H1 (cell line): ENCODE data around the gene TGFB3. TPM values are rescaled to one million over a fixed set of nuclear protein-coding genes. Genes with fewer than 3 reads are reported as not detected.

ENCODE experiments used
- CTCF ChIA-PET: fragments of 300-600 bp; sonication (Branson Sonifier 250); formaldehyde crosslinking; loops from one replicate; lab custom pipeline; 2021; ENCODE audit not compliant: partially characterized antibody; lab: Charles Lee
- POLR2A ChIA-PET: fragments of 300-600 bp; sonication (Branson Sonifier 250); formaldehyde crosslinking; loops from one replicate; lab custom pipeline; 2021; ENCODE audit warnings: inconsistent platforms; ENCODE audit not compliant: partially characterized antibody; lab: Charles Lee
- DNase-seq, 2 experiments: peaks; one replicate each; pipeline versions ENCODE4 v3.0.0 to v3.0.0-alpha.2; 2010 to 2022; ENCODE audit warnings: low spot score in 2 of 2, low read depth in 1 of 2, mixed read lengths in 1 of 2
- FAIRE-seq: peaks from 2 replicates; lab custom pipeline; 2011; peaks lifted over from hg19 to GRCh38; lab: Jason Lieb, UNC
- H2AFZ ChIP-seq: 2 replicates; pipeline ENCODE4 v1.8.1; 2012; ENCODE audit warnings: low read length, inconsistent platforms
- H2AK5ac ChIP-seq: 2 replicates; pipeline ENCODE4 v1.6.1; 2013; ENCODE audit warnings: low read depth, low read length
- H2BK120ac ChIP-seq: replicated peaks from 2 replicates; pipeline ENCODE3; 2013; ENCODE audit warnings: low read depth, low read length, inconsistent platforms
- H2BK12ac ChIP-seq: 2 replicates; pipeline ENCODE4 v1.6.1; 2013; ENCODE audit warnings: low read depth, low read length
- H2BK15ac ChIP-seq: 2 replicates; pipeline ENCODE4 v1.6.1; 2013; ENCODE audit warnings: low read length
- H2BK20ac ChIP-seq: 2 replicates; pipeline ENCODE4 v1.6.1; 2013; ENCODE audit warnings: low read length
- H2BK5ac ChIP-seq: 2 replicates; pipeline ENCODE4 v1.6.1; 2013; ENCODE audit warnings: low read depth, low read length
- H3K14ac ChIP-seq: 2 replicates; pipeline ENCODE4 v1.6.1; 2013; ENCODE audit warnings: inconsistent platforms; ENCODE audit not compliant: insufficient read length
- H3K18ac ChIP-seq: 2 replicates; pipeline ENCODE4 v1.6.1; 2013; ENCODE audit warnings: low read length; ENCODE audit errors: extremely low read depth
- H3K23ac ChIP-seq: 2 replicates; pipeline ENCODE4 v1.6.1; 2013; ENCODE audit warnings: inconsistent platforms; ENCODE audit not compliant: insufficient read length
- H3K23me2 ChIP-seq: 2 replicates; pipeline ENCODE4 v1.6.1; 2013; ENCODE audit warnings: low read depth, low read length
- H3K27ac ChIP-seq: 2 replicates; pipeline ENCODE4 v1.6.1; 2011; ENCODE audit warnings: low read depth, low read length, inconsistent platforms
- H3K27me3 ChIP-seq, 4 experiments: replicated peaks in 1 of 4; 1 replicate in 1 of 4; 2 replicates in 3 of 4; pipeline versions ENCODE4 v1.6.1 to v1.8.1; 2011 to 2013; ENCODE audit warnings: low read length in 3 of 4, mild to moderate bottlenecking in 3 of 4, inconsistent platforms in 2 of 4, mixed read lengths in 2 of 4, moderate library complexity in 1 of 4; ENCODE audit not compliant: control insufficient read depth in 3 of 4, insufficient read depth in 3 of 4; ENCODE audit errors: extremely low read depth in 1 of 4
- H3K36me3 ChIP-seq, 4 experiments: 2 replicates each; pipeline versions ENCODE4 v1.6.1 to v1.8.1; 2011 to 2013; ENCODE audit warnings: mild to moderate bottlenecking in 4 of 4, low read length in 3 of 4, moderate library complexity in 2 of 4, control low read depth in 1 of 4, inconsistent platforms in 1 of 4; ENCODE audit not compliant: insufficient read depth in 4 of 4, control insufficient read depth in 2 of 4
- H3K4ac ChIP-seq: replicated peaks from 2 replicates; pipeline ENCODE3; 2013; ENCODE audit warnings: low read length, low read depth, mixed read lengths, inconsistent platforms; ENCODE audit not compliant: insufficient read length
- H3K4me1 ChIP-seq, 4 experiments: replicated peaks in 1 of 4; 1 replicate in 1 of 4; 2 replicates in 3 of 4; pipeline versions ENCODE4 v1.6.1 to v1.8.1; 2011 to 2013; ENCODE audit warnings: low read length in 3 of 4, inconsistent platforms in 2 of 4, mixed read lengths in 1 of 4; ENCODE audit not compliant: insufficient read depth in 4 of 4, control insufficient read depth in 3 of 4
- H3K4me2 ChIP-seq, 2 experiments: 2 replicates each; pipeline versions ENCODE4 v1.6.1 to v1.8.1; 2011 to 2013; ENCODE audit warnings: low read depth in 2 of 2, low read length in 2 of 2, control low read depth in 1 of 2, inconsistent platforms in 1 of 2, mild to moderate bottlenecking in 1 of 2; ENCODE audit not compliant: insufficient read depth in 1 of 2
- H3K4me3 ChIP-seq, 4 experiments: fragments of 200-600, 300-600 bp in 1 of 4; sonication (generic), shearing (Covaris generic), sonication (Bioruptor Twin) in 1 of 4; 2 replicates each; pipeline versions ENCODE4 v1.5.1 to v1.8.1; 2011 to 2016; ENCODE audit warnings: low read length in 4 of 4, low read depth in 3 of 4, control low read depth in 2 of 4, inconsistent platforms in 2 of 4, mild to moderate bottlenecking in 2 of 4, mixed read lengths in 1 of 4, moderate library complexity in 1 of 4; ENCODE audit not compliant: insufficient read depth in 2 of 4; ENCODE audit errors: extremely low read depth in 1 of 4
- H3K56ac ChIP-seq: replicated peaks from 2 replicates; pipeline ENCODE3; 2013; ENCODE audit warnings: low read depth, mild to moderate bottlenecking, mixed read lengths, low read length, inconsistent platforms; ENCODE audit not compliant: insufficient read length
- H3K79me1 ChIP-seq: 2 replicates; pipeline ENCODE4 v1.6.1; 2013; ENCODE audit warnings: low read depth, low read length, control low read depth
- H3K79me2 ChIP-seq, 2 experiments: 2 replicates each; pipeline versions ENCODE4 v1.6.1 to v1.8.1; 2012 to 2013; ENCODE audit warnings: low read length in 2 of 2, mild to moderate bottlenecking in 2 of 2, inconsistent platforms in 1 of 2; ENCODE audit not compliant: insufficient read depth in 2 of 2, control insufficient read depth in 1 of 2
- H3K9ac ChIP-seq, 4 experiments: replicated peaks in 1 of 4; 1 replicate in 1 of 4; 2 replicates in 3 of 4; pipeline versions ENCODE4 v1.6.1 to v1.8.1; 2011 to 2013; ENCODE audit warnings: low read depth in 3 of 4, low read length in 3 of 4, control low read depth in 2 of 4, mild to moderate bottlenecking in 2 of 4, moderate library complexity in 2 of 4, inconsistent platforms in 1 of 4; ENCODE audit errors: extremely low read depth in 1 of 4
- H3K9me3 ChIP-seq, 2 experiments: 2 replicates each; pipeline versions ENCODE4 v1.6.1 to v1.8.1; 2012 to 2013; ENCODE audit warnings: mild to moderate bottlenecking in 2 of 2, moderate library complexity in 2 of 2, control low read depth in 1 of 2, inconsistent platforms in 1 of 2, low read depth in 1 of 2, low read length in 1 of 2, mixed read lengths in 1 of 2; ENCODE audit not compliant: insufficient read depth in 2 of 2
- H4K20me1 ChIP-seq, 2 experiments: replicated peaks in 1 of 2; 2 replicates each; pipeline versions ENCODE3 to v1.8.1; 2011 to 2013; ENCODE audit warnings: inconsistent platforms in 2 of 2, low read length in 2 of 2, mild to moderate bottlenecking in 1 of 2; ENCODE audit not compliant: insufficient read depth in 2 of 2, control insufficient read depth in 1 of 2
- H4K5ac ChIP-seq: 2 replicates; pipeline ENCODE4 v1.6.1; 2013; ENCODE audit warnings: low read length, low read depth, mixed read lengths, inconsistent platforms; ENCODE audit not compliant: insufficient read length
- H4K8ac ChIP-seq: 2 replicates; pipeline ENCODE4 v1.8.0; 2013; ENCODE audit warnings: mild to moderate bottlenecking, moderate library complexity, low read length, inconsistent platforms; ENCODE audit not compliant: insufficient read depth; ENCODE audit errors: extremely low read depth
- H4K91ac ChIP-seq: replicated peaks from 2 replicates; pipeline ENCODE3; 2013; ENCODE audit warnings: low read length, mixed read lengths, inconsistent platforms; ENCODE audit not compliant: insufficient read length
- CREB1 ChIP-seq: IDR thresholded peaks from 2 replicates; pipeline ENCODE4 v1.6.1; 2012; ENCODE audit warnings: inconsistent platforms
- CTCF ChIP-seq, 3 experiments: IDR thresholded peaks; 1 replicate in 2 of 3; 2 replicates in 1 of 3; pipeline versions ENCODE4 v1.5.1 to v1.6.1; 2011; ENCODE audit warnings: low read length in 3 of 3, mild to moderate bottlenecking in 3 of 3, inconsistent platforms in 2 of 3, low read depth in 1 of 3, moderate library complexity in 1 of 3; ENCODE audit not compliant: insufficient read depth in 1 of 3; ENCODE audit errors: control extremely low read depth in 1 of 3
- EP300 ChIP-seq, 2 experiments: IDR thresholded peaks; 1 replicate in 1 of 2; 2 replicates in 1 of 2; pipeline ENCODE4 v1.6.1; 2011 to 2012; ENCODE audit warnings: low read depth in 2 of 2, low read length in 2 of 2, mild to moderate bottlenecking in 2 of 2, borderline replicate concordance in 1 of 2, inconsistent platforms in 1 of 2, moderate library complexity in 1 of 2
- WGBS, 2 experiments: shearing (Covaris generic) in 1 of 2; methylation state at CpG; one replicate each; pipeline versions ENCODE4 v1.1.6 to v1.1.7; 2013 to 2015; ENCODE audit warnings: low lambda C conversion rate in 2 of 2, mixed read lengths in 2 of 2, inconsistent platforms in 1 of 2, low coverage in 1 of 2, missing lambda C conversion rate in 1 of 2; ENCODE audit not compliant: insufficient replicate concordance in 2 of 2, insufficient coverage in 1 of 2, insufficient read length in 1 of 2; ENCODE audit errors: extremely low coverage in 1 of 2, missing lambda C conversion rate in 1 of 2; 5-methylcytosine and 5-hydroxymethylcytosine counted together
- polyA plus RNA-seq, 7 experiments: library from polyadenylated mRNA; depleted of rRNA in 3 of 7; stranded (reverse) in 5 of 7; unstranded in 2 of 7; fragments of >200 nt in 5 of 7; fragments of 200-250 nt in 2 of 7; gene quantifications; 1 replicate in 5 of 7; 2 replicates in 1 of 7; 4 replicates in 1 of 7; pipeline versions ENCODE4 v1.2.1 to v1.2.3, GENCODE V29; 2011 to 2013; ENCODE audit warnings: missing spikeins in 2 of 7, mixed read lengths in 2 of 7
- total RNA-seq: library from RNA; stranded (reverse); fragmentation: NEBNext Ultra II Directional; extraction: Animal tissue kit (Norgen Biotek cat#: 25700); gene quantifications from 2 replicates; pipeline ENCODE4 v1.2.1, GENCODE V29; 2021

The TGFB3 gene
- total and polyA plus RNA-seq, 2 of the 8 experiments (the other 6 are each of a cell fraction or from before 2014, with no cell fraction given): 0.65 to 0.86 TPM

GRCh38 chr14:76007379-76007778 lies 25.6 kb upstream of the TGFB3 start:
- TF ChIP-seq CTCF (IDR thresholded peaks at IDR 0.05; ENCODE audit: control extremely low read depth in 1 of 3, insufficient read depth in 1 of 3, low read depth in 1 of 3, low read length in 3 of 3): no peak
- no peak for TF ChIP-seq CREB1
- TF ChIP-seq EP300 (IDR thresholded peaks at IDR 0.05; ENCODE audit: borderline replicate concordance in 1 of 2, low read depth in 2 of 2, low read length in 2 of 2): no peak
- TF ChIP-seq, all 59 proteins: peak for 0
- no peak overlapping the region for H2BK20ac ChIP-seq
- H4K91ac ChIP-seq: no peak overlapping the region
- no peak overlapping the region for H3K27ac ChIP-seq
- H2AK5ac ChIP-seq: no peak overlapping the region
- 64% methylated on average over 1 of the region's 1 CpG; no CpG with 5 or more reads in 1 of the 2 experiments for WGBS, 2 experiments
- H3K14ac ChIP-seq: no peak overlapping the region
- peaks cover 0 to 7% (median 1%) of the 10 kb centered on the region in 4 experiments; a peak in 3 of 8 replicates for H3K36me3 ChIP-seq
- no peak overlapping the region for H3K56ac ChIP-seq
- H2BK15ac ChIP-seq: no peak overlapping the region
- H3K79me2 ChIP-seq: no peaks in the 10 kb centered on the region
- no peak overlapping the region for H2BK120ac ChIP-seq
- no peak overlapping the region for H3K23ac ChIP-seq
- no peaks in the 10 kb centered on the region for H3K9me3 ChIP-seq
- H2BK12ac ChIP-seq: no peak overlapping the region
- FAIRE-seq: no peak
- no peak overlapping the region for H3K4ac ChIP-seq
- no peak overlapping the region for H4K5ac ChIP-seq
- H3K4me1 ChIP-seq: no peaks in the 10 kb centered on the region
- H3K9ac ChIP-seq: no peak overlapping the region
- H3K4me2 ChIP-seq: no peak overlapping the region
- H2AFZ ChIP-seq: no peak overlapping the region
- H3K79me1 ChIP-seq: no peaks in the 10 kb centered on the region
- H3K23me2 ChIP-seq: no peaks in the 10 kb centered on the region
- H3K18ac ChIP-seq: no peak overlapping the region
- H2BK5ac ChIP-seq: no peak overlapping the region
- H4K8ac ChIP-seq: no peak overlapping the region
- no peaks in the 10 kb centered on the region for H3K27me3 ChIP-seq
- no peak for DNase-seq
- CTCF ChIA-PET: interaction anchor here (0.7 to 1.2 kb wide), 3 partner anchors 10 to 391 kb away, joined by 3 to 4 read pairs (median 3); no protein-coding TSS in a partner anchor
- no peaks in the 10 kb centered on the region for H4K20me1 ChIP-seq
- H3K4me3 ChIP-seq: no peak overlapping the region
- POLR2A ChIA-PET: no interaction called here
